Effector CD4-positive, alpha-beta T cell (primary cell): ENCODE data around the gene TMC4.
A peak's percentile ranks its signal among the peaks of the same experiment; 100 is the strongest.
"Not testable (repeated sequence)": the region's sequence is repeated elsewhere in the genome, so short reads cannot be mapped to it uniquely, and the experiment has no call there.

Experiments used
- DNase-seq: peaks from one replicate; pipeline ENCODE4 v3.0.0-alpha.2; 2020

Gene TMC4

GRCh38 chr19:54178581-54179261 is 5.8 kb upstream of the TMC4 start:
- DNase-seq, result no peak

- no peak for DNase-seq
Measured at GRCh38 chr19:54173951-54174834, 1.2 kb upstream of the TMC4 start.

- DNase-seq, result no peak
Measured at GRCh38 chr19:54173359-54173699, 369 bp upstream of the TMC4 start.

GRCh38 chr19:54171736-54172431 is 1.1 kb downstream of the TMC4 start:
- not testable (repeated sequence) for DNase-seq

- no peak for DNase-seq
Measured at GRCh38 chr19:54169149-54169740, 3.7 kb downstream of the TMC4 start.

- peak; percentile 88 for DNase-seq
Measured at GRCh38 chr19:54168174-54168917, 4.6 kb downstream of the TMC4 start.

- no peak for DNase-seq
Measured at GRCh38 chr19:54165222-54165621, 7.7 kb downstream of the TMC4 start.

- peak; percentile 46 for DNase-seq
Measured at GRCh38 chr19:54164369-54165068, 8.4 kb downstream of the TMC4 start.

- DNase-seq, result no peak
Measured at GRCh38 chr19:54162884-54163283, 10.1 kb downstream of the TMC4 start.

GRCh38 chr19:54162241-54162805 is 10.6 kb downstream of the TMC4 start:
- DNase-seq, result peak; percentile 70

- DNase-seq, result no peak
Measured at GRCh38 chr19:54160854-54161253, 12.1 kb downstream of the TMC4 start.

- no peak for DNase-seq
Measured at GRCh38 chr19:54160182-54160811, 12.7 kb downstream of the TMC4 start.

GRCh38 chr19:54159352-54160181 is 13.4 kb downstream of the TMC4 start, which contains the start of gene LENG1:
Gene LENG1 (minus strand): TSS chr19:54159721. CDS start chr19:54159695, 26 bp downstream.
- DNase-seq, result peak; percentile 99

- DNase-seq, result no peak
Measured at GRCh38 chr19:54158812-54159351, 14.1 kb downstream of the TMC4 start.

- DNase-seq, result no peak
Measured at GRCh38 chr19:54156953-54157352, 16.0 kb downstream of the TMC4 start.

GRCh38 chr19:54156490-54156889 is 16.5 kb downstream of the TMC4 start:
- no peak for DNase-seq

GRCh38 chr19:54155694-54156093 is 17.3 kb downstream of the TMC4 start:
- DNase-seq, result no peak

- no peak for DNase-seq
Measured at GRCh38 chr19:54154603-54155345, 18.2 kb downstream of the TMC4 start.
